ENCODE data around the gene RGS7.

- TF ChIP-seq POLR2A (IDR thresholded peaks at IDR 0.05): no peak
- TF ChIP-seq, protein P1, sequence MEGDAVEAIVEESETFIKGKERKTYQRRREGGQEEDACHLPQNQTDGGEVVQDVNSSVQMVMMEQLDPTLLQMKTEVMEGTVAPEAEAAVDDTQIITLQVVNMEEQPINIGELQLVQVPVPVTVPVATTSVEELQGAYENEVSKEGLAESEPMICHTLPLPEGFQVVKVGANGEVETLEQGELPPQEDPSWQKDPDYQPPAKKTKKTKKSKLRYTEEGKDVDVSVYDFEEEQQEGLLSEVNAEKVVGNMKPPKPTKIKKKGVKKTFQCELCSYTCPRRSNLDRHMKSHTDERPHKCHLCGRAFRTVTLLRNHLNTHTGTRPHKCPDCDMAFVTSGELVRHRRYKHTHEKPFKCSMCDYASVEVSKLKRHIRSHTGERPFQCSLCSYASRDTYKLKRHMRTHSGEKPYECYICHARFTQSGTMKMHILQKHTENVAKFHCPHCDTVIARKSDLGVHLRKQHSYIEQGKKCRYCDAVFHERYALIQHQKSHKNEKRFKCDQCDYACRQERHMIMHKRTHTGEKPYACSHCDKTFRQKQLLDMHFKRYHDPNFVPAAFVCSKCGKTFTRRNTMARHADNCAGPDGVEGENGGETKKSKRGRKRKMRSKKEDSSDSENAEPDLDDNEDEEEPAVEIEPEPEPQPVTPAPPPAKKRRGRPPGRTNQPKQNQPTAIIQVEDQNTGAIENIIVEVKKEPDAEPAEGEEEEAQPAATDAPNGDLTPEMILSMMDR (IDR thresholded peaks at IDR 0.05): no peak
- no peak for TF ChIP-seq POLR2AphosphoS5 (IDR thresholded peaks at IDR 0.05; ENCODE audit: insufficient read depth in 1 of 2, low read depth in 1 of 2)
Observed at GRCh38 chr1:241061062-241061461, 295.9 kb downstream of the RGS7 start.

Data from vagina (tissue), 2 donors.